Measurements from ENCODE around the gene ADGRG4.
"Not testable (repeated sequence)": the region's sequence is repeated elsewhere in the genome, so short reads cannot be mapped to it uniquely, and the experiment has no call there.

ADGRG4 gene

GRCh38 chrX:136271300-136271699 lies 29.5 kb upstream of the ADGRG4 start:
- DNase-seq (ENCODE audit: low read depth) = peak; percentile 2
- TF ChIP-seq CTCF (IDR thresholded peaks at IDR 0.05; ENCODE audit: insufficient read depth, low read depth, low read length, missing control alignments) = no peak
- no peak overlapping the region for H3K4me3 ChIP-seq (ENCODE audit: low read depth, low read length)

- DNase-seq (ENCODE audit: low read depth) = no peak
- no peak for TF ChIP-seq CTCF (IDR thresholded peaks at IDR 0.05; ENCODE audit: insufficient read depth, low read depth, low read length, missing control alignments)
- H3K4me3 ChIP-seq (ENCODE audit: low read depth, low read length) = no peak overlapping the region
Observed at GRCh38 chrX:136272325-136272724, 28.4 kb upstream of the ADGRG4 start.

- TF ChIP-seq CTCF (IDR thresholded peaks at IDR 0.05; ENCODE audit: insufficient read depth, low read depth, low read length, missing control alignments) = no peak
Observed at GRCh38 chrX:136273986-136274385, 26.8 kb upstream of the ADGRG4 start.

GRCh38 chrX:136275553-136275952 lies 25.2 kb upstream of the ADGRG4 start:
- TF ChIP-seq CTCF (IDR thresholded peaks at IDR 0.05; ENCODE audit: insufficient read depth, low read depth, low read length, missing control alignments) = no peak
- no peak for DNase-seq (ENCODE audit: low read depth)
- H3K4me3 ChIP-seq (ENCODE audit: low read depth, low read length) = no peak overlapping the region

More at GRCh38 chrX:136273986-136274385, 26.8 kb upstream of the ADGRG4 start:
- H3K4me3 ChIP-seq (ENCODE audit: low read depth, low read length) = no peak overlapping the region
- DNase-seq (ENCODE audit: low read depth) = no peak

GRCh38 chrX:136286375-136286774 lies 14.4 kb upstream of the ADGRG4 start:
- not testable (repeated sequence) for H3K4me3 ChIP-seq (ENCODE audit: low read depth, low read length); DNase-seq (ENCODE audit: low read depth)

GRCh38 chrX:136291824-136292223 lies 8.9 kb upstream of the ADGRG4 start:
- DNase-seq (ENCODE audit: low read depth) = no peak
- no peak for TF ChIP-seq CTCF (IDR thresholded peaks at IDR 0.05; ENCODE audit: insufficient read depth, low read depth, low read length, missing control alignments)
- H3K4me3 ChIP-seq (ENCODE audit: low read depth, low read length) = no peak overlapping the region

GRCh38 chrX:136292656-136293055 lies 8.1 kb upstream of the ADGRG4 start:
- no peak for DNase-seq (ENCODE audit: low read depth)
- no peak for TF ChIP-seq CTCF (IDR thresholded peaks at IDR 0.05; ENCODE audit: insufficient read depth, low read depth, low read length, missing control alignments)
- H3K4me3 ChIP-seq (ENCODE audit: low read depth, low read length) = no peak overlapping the region
